Hypothalamus (tissue), 51 donors: Measurements from ENCODE around the gene FNBP1L.

Experiments
- DNase-seq, 51 donors: peaks; one replicate each; lab custom pipeline; 2025; lab: John Stamatoyannopoulos, UW

The FNBP1L gene

DNA sequence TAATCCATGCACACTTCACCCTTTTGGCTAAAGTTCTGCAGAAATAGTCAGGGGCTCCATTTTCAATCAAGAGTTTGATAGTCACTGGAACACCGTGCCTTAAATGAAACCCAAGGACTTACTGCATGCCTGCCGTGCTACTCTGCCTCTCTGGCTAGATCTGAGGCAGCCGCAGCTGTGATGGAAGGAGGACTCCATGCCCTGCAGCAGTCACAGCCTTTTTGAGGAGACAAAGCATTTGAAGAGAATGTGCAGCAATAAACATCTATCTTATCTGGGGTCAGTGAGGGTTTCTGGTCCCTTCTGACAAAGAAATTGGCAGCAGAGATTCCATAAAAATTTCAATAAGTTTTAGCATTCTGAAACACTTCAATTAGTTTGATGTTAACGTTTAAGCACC lies 155.7 kb downstream of the FNBP1L start:
- no peak for DNase-seq
